Measurements from ENCODE around the gene KRT73. TPM values are rescaled to one million over a fixed set of nuclear protein-coding genes. Genes with fewer than 3 reads are reported as not detected.
A peak's percentile ranks its signal among the peaks of the same experiment; 100 is the strongest.

The KRT73 gene
- total RNA-seq, 6 experiments from 2014 or later, result not detected

DNA sequence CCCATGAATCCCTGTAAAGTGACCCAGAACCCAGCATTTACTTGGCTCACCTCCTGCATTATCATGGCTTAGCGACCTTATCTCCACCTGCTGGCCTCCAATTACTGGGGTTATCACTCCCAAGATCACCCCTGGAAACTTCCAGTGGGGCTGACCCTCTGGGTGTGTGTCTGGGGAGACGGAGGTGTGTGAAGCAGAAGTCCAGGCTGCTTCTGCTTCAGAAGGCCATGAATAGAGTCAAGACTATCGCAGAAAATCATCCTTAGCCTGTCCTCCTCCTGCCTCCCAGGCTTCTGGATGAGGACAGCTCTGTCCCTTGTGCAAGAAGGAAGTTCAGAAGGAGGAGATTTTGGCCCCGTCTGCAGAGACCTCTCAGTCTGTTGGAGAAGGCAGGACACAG lies 16.7 kb downstream of the KRT73 start:
- Histone ChIP-seq H3K4me1 (no peaks in the 10 kb centered on the region), H3K4me3 (no peak overlapping the region), H3K36me3 (no peaks in the 10 kb centered on the region), H3K27me3 (peaks cover 0 to 9% of the 10 kb centered on the region in 2 donors), H3K9me3 (no peaks in the 10 kb centered on the region), H3K27ac (no peak overlapping the region)
- no peak for DNase-seq
- ATAC-seq, result no peak
- 55% methylated on average over 3 of the region's 4 CpGs for WGBS (ENCODE audit: insufficient coverage, low coverage, low lambda C conversion rate, missing lambda C conversion rate)
- no peak for TF ChIP-seq POLR2A (IDR thresholded peaks at IDR 0.05)
- TF ChIP-seq, protein P1, sequence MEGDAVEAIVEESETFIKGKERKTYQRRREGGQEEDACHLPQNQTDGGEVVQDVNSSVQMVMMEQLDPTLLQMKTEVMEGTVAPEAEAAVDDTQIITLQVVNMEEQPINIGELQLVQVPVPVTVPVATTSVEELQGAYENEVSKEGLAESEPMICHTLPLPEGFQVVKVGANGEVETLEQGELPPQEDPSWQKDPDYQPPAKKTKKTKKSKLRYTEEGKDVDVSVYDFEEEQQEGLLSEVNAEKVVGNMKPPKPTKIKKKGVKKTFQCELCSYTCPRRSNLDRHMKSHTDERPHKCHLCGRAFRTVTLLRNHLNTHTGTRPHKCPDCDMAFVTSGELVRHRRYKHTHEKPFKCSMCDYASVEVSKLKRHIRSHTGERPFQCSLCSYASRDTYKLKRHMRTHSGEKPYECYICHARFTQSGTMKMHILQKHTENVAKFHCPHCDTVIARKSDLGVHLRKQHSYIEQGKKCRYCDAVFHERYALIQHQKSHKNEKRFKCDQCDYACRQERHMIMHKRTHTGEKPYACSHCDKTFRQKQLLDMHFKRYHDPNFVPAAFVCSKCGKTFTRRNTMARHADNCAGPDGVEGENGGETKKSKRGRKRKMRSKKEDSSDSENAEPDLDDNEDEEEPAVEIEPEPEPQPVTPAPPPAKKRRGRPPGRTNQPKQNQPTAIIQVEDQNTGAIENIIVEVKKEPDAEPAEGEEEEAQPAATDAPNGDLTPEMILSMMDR (IDR thresholded peaks at IDR 0.05), result no peak
- intact Hi-C loops (cut with DNase I), result no loop called here

DNA sequence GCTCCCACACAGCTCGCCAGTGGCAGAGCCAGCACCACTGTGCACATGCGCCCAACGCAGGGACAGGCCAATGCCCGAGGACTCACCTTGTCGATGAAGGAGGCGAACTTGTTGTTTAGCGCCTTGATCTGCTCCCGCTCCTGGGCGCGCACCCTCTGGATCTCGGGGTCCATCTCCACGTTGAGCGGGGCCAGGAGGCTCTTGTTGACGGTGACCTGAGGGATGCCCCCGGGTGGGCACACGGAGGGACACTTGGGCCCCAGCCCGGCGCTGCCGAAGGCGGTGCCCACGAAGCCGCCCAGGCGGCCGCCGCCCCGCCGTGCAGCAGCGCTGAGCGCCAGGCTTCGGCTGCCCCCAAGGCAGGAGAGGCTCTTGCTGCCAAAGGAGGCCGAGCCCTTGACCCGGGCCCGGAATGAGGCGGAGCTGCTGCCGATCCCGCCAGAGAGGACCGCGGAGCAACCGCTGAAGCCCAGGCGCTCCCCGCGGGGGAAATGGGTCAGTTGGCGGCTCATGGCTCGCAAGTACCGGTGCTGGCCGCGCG lies 17.3 kb downstream of the KRT73 start, which contains the start of gene KRT72:
Gene KRT72, minus strand, starts transcription at position 523 of the 541 bp plus-strand sequence. Its CDS starts 11 bp downstream, at position 512.
- no peaks in the 10 kb centered on the region for H3K9me3 ChIP-seq
- H3K36me3 ChIP-seq, result no peaks in the 10 kb centered on the region
- no peak for TF ChIP-seq POLR2A (IDR thresholded peaks at IDR 0.05)
- TF ChIP-seq, protein P1 (IDR thresholded peaks at IDR 0.05), result no peak
- 55% methylated on average over 9 of the region's 48 CpGs for WGBS (ENCODE audit: insufficient coverage, low coverage, low lambda C conversion rate, missing lambda C conversion rate)
- intact Hi-C loops (cut with DNase I), result no loop called here
- H3K27me3 ChIP-seq, result peaks cover 0 to 9% of the 10 kb centered on the region in 2 donors
- DNase-seq (peak in 1 of 3 donors; percentile 50), ATAC-seq (no peak)
- no peaks in the 10 kb centered on the region for H3K4me1 ChIP-seq
- H3K27ac ChIP-seq, result no peak within 1 kb of the TSS
- no peak within 1 kb of the TSS for H3K4me3 ChIP-seq

DNA sequence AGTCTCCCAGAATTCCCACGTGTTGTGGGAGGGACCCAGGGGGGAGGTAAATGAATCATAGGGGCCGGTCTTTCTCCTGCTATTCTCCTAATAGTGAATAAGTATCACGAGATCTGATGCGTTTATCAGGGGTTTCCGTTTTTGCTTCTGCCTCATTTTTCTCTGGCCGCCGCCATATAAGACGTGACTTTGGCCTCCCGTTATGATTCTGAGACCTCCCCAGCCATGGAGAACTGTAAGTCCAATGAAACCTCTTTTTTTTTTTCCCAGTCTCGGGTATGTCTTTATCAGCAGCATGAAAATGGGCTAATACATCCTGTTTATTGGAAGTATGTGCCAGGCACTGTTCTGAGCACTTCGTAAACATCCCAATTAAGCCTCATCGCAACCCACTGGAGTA lies 17.9 kb downstream of the KRT73 start:
- DNase-seq (no peak), ATAC-seq (no peak)
- no peaks in the 10 kb centered on the region for H3K36me3 ChIP-seq
- H3K4me3 ChIP-seq, result no peak overlapping the region
- H3K27ac ChIP-seq, result no peak overlapping the region
- intact Hi-C loops (cut with DNase I), result no loop called here
- H3K4me1 ChIP-seq, result no peaks in the 10 kb centered on the region
- H3K27me3 ChIP-seq, result peaks cover 0 to 9% of the 10 kb centered on the region in 2 donors
- TF ChIP-seq, protein P1 (IDR thresholded peaks at IDR 0.05), result no peak
- no peak for TF ChIP-seq POLR2A (IDR thresholded peaks at IDR 0.05)
- no peaks in the 10 kb centered on the region for H3K9me3 ChIP-seq
- 70% methylated on average over 11 of the region's 12 CpGs for WGBS (ENCODE audit: insufficient coverage, low coverage, low lambda C conversion rate, missing lambda C conversion rate)

DNA sequence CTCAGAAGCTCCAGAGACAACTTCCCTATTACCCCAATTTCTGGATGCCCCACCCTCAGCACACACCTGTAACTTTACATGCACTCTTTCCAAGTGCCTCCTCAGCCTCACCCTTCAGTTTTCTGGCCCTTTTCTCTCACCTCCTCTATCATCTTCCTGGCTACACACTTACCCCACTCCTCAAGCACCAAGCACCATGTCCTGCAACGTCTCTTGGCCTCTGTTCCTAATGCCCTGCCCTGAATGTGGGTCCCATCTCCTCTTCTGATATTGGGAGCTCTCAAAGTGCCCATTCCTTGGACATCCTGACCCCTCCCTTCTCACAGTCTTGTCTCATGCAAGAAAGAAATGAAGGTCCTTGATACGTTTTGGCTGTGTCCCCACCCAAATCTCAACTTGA lies 18.3 kb downstream of the KRT73 start:
- no peak overlapping the region for H3K27ac ChIP-seq
- H3K4me3 ChIP-seq, result no peak overlapping the region
- DNase-seq (no peak), ATAC-seq (no peak)
- H3K9me3 ChIP-seq, result no peaks in the 10 kb centered on the region
- WGBS (ENCODE audit: insufficient coverage, low coverage, low lambda C conversion rate, missing lambda C conversion rate), result 28% methylated on average over 2 of the region's 2 CpGs
- no peaks in the 10 kb centered on the region for H3K36me3 ChIP-seq
- no peaks in the 10 kb centered on the region for H3K4me1 ChIP-seq
- peaks cover 0 to 9% of the 10 kb centered on the region in 2 donors for H3K27me3 ChIP-seq
- TF ChIP-seq, protein P1 (IDR thresholded peaks at IDR 0.05), result no peak
- no peak for TF ChIP-seq POLR2A (IDR thresholded peaks at IDR 0.05)
- intact Hi-C loops (cut with DNase I), result no loop called here

Data from right lobe of liver (tissue), 6 donors.